ENCODE measurements around the gene TMEM255B.

GRCh38 chr13:113805431-113806103, 46.5 kb downstream of the TMEM255B start:
- TF ChIP-seq CTCF (IDR thresholded peaks at IDR 0.05) (no peak), POLR2AphosphoS5 (IDR thresholded peaks at IDR 0.05; ENCODE audit: low read depth, low read length) (no peak), REST (IDR thresholded peaks at IDR 0.05; ENCODE audit: insufficient read depth in 1 of 2, low read depth in 2 of 2, low read length in 1 of 2) (no peak), SIN3A (IDR thresholded peaks at IDR 0.05; ENCODE audit: borderline replicate concordance, insufficient read depth, low read depth, low read length) (no peak)

All from Panc1 (cell line).